Heart left ventricle (tissue), 13 donors: Measurements from ENCODE around the gene PLPPR5.

Source experiments
- POLR2A ChIP-seq, 2 donors: fragments of 450-650 bp; IDR thresholded peaks; one replicate each; pipeline ENCODE4 v1.6.1; 2017; ENCODE audit warnings: antibody characterized with exemption in 2 of 2, mild to moderate bottlenecking in 2 of 2, moderate library complexity in 2 of 2
- TF ChIP-seq, protein P1 (sequence below), 12 donors: fragments of 200-600 bp; sonication (generic) in 4 of 12; IDR thresholded peaks; one replicate each; pipeline versions ENCODE4 v1.5.0 to v1.8.0; 2018 to 2022; ENCODE audit warnings: antibody characterized with exemption in 12 of 12, mild to moderate bottlenecking in 5 of 12
- donor health status: ischemic (EF 13 %, LVEDD 7.1; RV severe dilation, severe dysfunction).
- donor health status: DM: no; HTN: yes; CAD: no.
- donor health status: DM: no; HTN: no; CAD: no.
- donor health status: ischemic (EF 25% LVEDD 6.9; RV normal size, moderate dysfunction).
- donor health status: ischemic (EF 25% LVEDD 5.7; RV mildly dilated, moderate dysfunction).
- donor health status: ischemic (EF 35%, LVEDD 5.7; RV mildly dilated, moderate dysfunction).
- donor health status: nonischemic (EF 11% LVEDD 7.7; RV severe dilation, severe dysfunction).
- donor health status: DM: yes; HTN: yes; CAD: no.
- donor health status: PGD.
- donor health status: ischemic (EF 29% LVEDD 5.4; RV normal size, mild dysfunction).
- donor health status: nonischemic (EF 23%, LVEDD 6.1; RV moderate dilation, normal function).

GRCh38 chr1:99005537-99005942 lies 879 bp upstream of the PLPPR5 start:
- no peak for TF ChIP-seq POLR2A (IDR thresholded peaks at IDR 0.05)
- TF ChIP-seq, protein P1, sequence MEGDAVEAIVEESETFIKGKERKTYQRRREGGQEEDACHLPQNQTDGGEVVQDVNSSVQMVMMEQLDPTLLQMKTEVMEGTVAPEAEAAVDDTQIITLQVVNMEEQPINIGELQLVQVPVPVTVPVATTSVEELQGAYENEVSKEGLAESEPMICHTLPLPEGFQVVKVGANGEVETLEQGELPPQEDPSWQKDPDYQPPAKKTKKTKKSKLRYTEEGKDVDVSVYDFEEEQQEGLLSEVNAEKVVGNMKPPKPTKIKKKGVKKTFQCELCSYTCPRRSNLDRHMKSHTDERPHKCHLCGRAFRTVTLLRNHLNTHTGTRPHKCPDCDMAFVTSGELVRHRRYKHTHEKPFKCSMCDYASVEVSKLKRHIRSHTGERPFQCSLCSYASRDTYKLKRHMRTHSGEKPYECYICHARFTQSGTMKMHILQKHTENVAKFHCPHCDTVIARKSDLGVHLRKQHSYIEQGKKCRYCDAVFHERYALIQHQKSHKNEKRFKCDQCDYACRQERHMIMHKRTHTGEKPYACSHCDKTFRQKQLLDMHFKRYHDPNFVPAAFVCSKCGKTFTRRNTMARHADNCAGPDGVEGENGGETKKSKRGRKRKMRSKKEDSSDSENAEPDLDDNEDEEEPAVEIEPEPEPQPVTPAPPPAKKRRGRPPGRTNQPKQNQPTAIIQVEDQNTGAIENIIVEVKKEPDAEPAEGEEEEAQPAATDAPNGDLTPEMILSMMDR (IDR thresholded peaks at IDR 0.05), result no peak
